HCT116 (cell line): Measurements from ENCODE around the gene LCAT. TPM values are rescaled to one million over a fixed set of nuclear protein-coding genes. Genes with fewer than 3 reads are reported as not detected.

Source experiments
- ATAC-seq: fragments of 200-7000 bp; cut with Tn5 transposase; 2 replicates; pipeline ENCODE4 v1.9.1; 2020; ENCODE audit warnings: mild to moderate bottlenecking, moderate library complexity
- BruUV-seq: library from RNA; stranded (reverse); fragments of 400-500 nt; replicated peaks from 2 replicates; lab custom pipeline; 2021; lab: Mats Ljungman, UMichigan
- CTCF ChIA-PET: fragments of 300-600 bp; sonication (Branson Sonifier 250); formaldehyde crosslinking; loops from one replicate; lab custom pipeline; 2021; ENCODE audit warnings: antibody characterized with exemption; lab: Charles Lee
- POLR2A ChIA-PET: fragments of 300-600, 350-600 bp; sonication (Branson Sonifier 250); formaldehyde crosslinking; loops from one replicate; lab custom pipeline; 2021; ENCODE audit warnings: antibody characterized with exemption; lab: Charles Lee
- RAD21 ChIA-PET, 2 experiments: fragments of 300-600 bp; sonication (Branson Sonifier 250); formaldehyde crosslinking; loops; one replicate each; lab custom pipeline; 2023; ENCODE audit warnings: low total read pairs in 2 of 2; ENCODE audit not compliant: uncharacterized antibody in 2 of 2, unreplicated experiment in 2 of 2, low non-redundant PET in 1 of 2; lab: Charles Lee
- DNase-seq: peaks from one replicate; pipeline ENCODE4 v3.0.0-alpha.2; 2010; ENCODE audit warnings: low read depth, low spot score
- H2AFZ ChIP-seq: fragments of 200-600 bp; shearing (Covaris generic), sonication (generic); 2 replicates; pipeline ENCODE4 v1.6.1; 2017; ENCODE audit warnings: low read depth, mixed run types, mixed read lengths, antibody characterized with exemption, low read length; ENCODE audit not compliant: poor library complexity, severe bottlenecking
- H3K27ac ChIP-seq: 2 replicates; pipeline ENCODE4 v1.5.1; 2012; ENCODE audit warnings: low read depth, low read length
- H3K27me3 ChIP-seq: fragments of 200-600 bp; sonication (generic); 2 replicates; pipeline ENCODE4 v1.6.1; 2016; ENCODE audit warnings: mixed run types, low read length, mixed read lengths; ENCODE audit not compliant: insufficient read depth
- H3K36me3 ChIP-seq, 2 experiments: fragments of 200-500 bp in 1 of 2; fragments of 200-600 bp in 1 of 2; sonication (Bioruptor generic) in 1 of 2; sonication (generic) in 1 of 2; 2 replicates each; pipeline versions ENCODE4 v1.5.1 to v1.6.1; 2014 to 2016; ENCODE audit warnings: low read length in 2 of 2, inconsistent platforms in 1 of 2, mixed read lengths in 1 of 2, mixed run types in 1 of 2; ENCODE audit not compliant: insufficient read depth in 2 of 2, control insufficient read depth in 1 of 2
- H3K4me1 ChIP-seq, 2 experiments: fragments of 200-600 bp in 1 of 2; sonication (generic) in 1 of 2; 2 replicates each; pipeline versions ENCODE4 v1.5.1 to v1.6.1; 2012 to 2017; ENCODE audit warnings: low read length in 2 of 2, inconsistent platforms in 1 of 2, mild to moderate bottlenecking in 1 of 2, mixed read lengths in 1 of 2, mixed run types in 1 of 2, moderate library complexity in 1 of 2; ENCODE audit not compliant: insufficient read depth in 2 of 2, control insufficient read depth in 1 of 2
- H3K4me2 ChIP-seq: fragments of 200-600 bp; sonication (generic); 2 replicates; pipeline ENCODE4 v1.6.1; 2017; ENCODE audit warnings: mixed run types, low read length, mixed read lengths
- H3K4me3 ChIP-seq, 2 experiments: fragments of 200-600 bp in 1 of 2; sonication (generic) in 1 of 2; replicated peaks in 1 of 2; 2 replicates each; pipeline ENCODE4 v1.5.1; 2011 to 2016; ENCODE audit warnings: low read length in 2 of 2, control low read depth in 1 of 2, low read depth in 1 of 2, mild to moderate bottlenecking in 1 of 2, mixed read lengths in 1 of 2, mixed run types in 1 of 2
- H3K79me2 ChIP-seq: fragments of 200-600 bp; sonication (generic); 2 replicates; pipeline ENCODE4 v1.6.1; 2017; ENCODE audit warnings: mild to moderate bottlenecking, mixed run types, low read length, moderate library complexity, mixed read lengths; ENCODE audit not compliant: insufficient read depth
- H3K9ac ChIP-seq: fragments of 200-600 bp; sonication (generic); 2 replicates; pipeline ENCODE4 v1.6.1; 2016; ENCODE audit warnings: low read length, mixed read lengths
- H3K9me2 ChIP-seq: fragments of 200-600 bp; sonication (generic), shearing (Covaris generic); 2 replicates; pipeline ENCODE4 v1.6.1; 2017; ENCODE audit warnings: mixed run types, mild to moderate bottlenecking, moderate library complexity; ENCODE audit not compliant: insufficient read depth
- H3K9me3 ChIP-seq, 2 experiments: fragments of 200-500 bp in 1 of 2; fragments of 200-600 bp in 1 of 2; sonication (Bioruptor generic) in 1 of 2; sonication (generic) in 1 of 2; 2 replicates each; pipeline ENCODE4 v1.6.1; 2014 to 2017; ENCODE audit warnings: low read length in 2 of 2, mixed read lengths in 2 of 2, inconsistent platforms in 1 of 2, low read depth in 1 of 2, mild to moderate bottlenecking in 1 of 2, mixed run types in 1 of 2, moderate library complexity in 1 of 2; ENCODE audit not compliant: control insufficient read depth in 1 of 2, insufficient read depth in 1 of 2
- H4K20me1 ChIP-seq: fragments of 200-600 bp; sonication (generic), shearing (Covaris generic); 2 replicates; pipeline ENCODE4 v1.6.1; 2017; ENCODE audit warnings: mixed run types, mild to moderate bottlenecking, moderate library complexity; ENCODE audit not compliant: insufficient read depth
- POLR2A ChIP-seq: IDR thresholded peaks from 2 replicates; pipeline ENCODE4 v1.7.0; 2011; ENCODE audit warnings: borderline replicate concordance; ENCODE audit not compliant: insufficient read depth, insufficient read length; ENCODE audit errors: extremely low read depth
- POLR2AphosphoS5 ChIP-seq: IDR thresholded peaks from 2 replicates; pipeline ENCODE4 v1.6.1; 2011; ENCODE audit warnings: mild to moderate bottlenecking, low read depth, low read length, moderate library complexity
- SIN3A ChIP-seq: IDR thresholded peaks from 2 replicates; pipeline ENCODE4 v1.6.1; 2012; ENCODE audit warnings: low read depth
- SRF ChIP-seq: IDR thresholded peaks from 2 replicates; pipeline ENCODE4 v1.6.1; 2012; ENCODE audit warnings: low read depth
- intact Hi-C: fragments of 100-400 bp; cut with micrococcal nuclease; formaldehyde crosslinking; loops from 2 replicates; pipeline ENCODE4 v1.10.0; 2022
- total RNA-seq: library from RNA; stranded (reverse); gene quantifications from one replicate; pipeline ENCODE4 v1.2.1, GENCODE V29; 2021; ENCODE audit not compliant: unreplicated experiment
- TF ChIP-seq, protein P1 (sequence below): IDR thresholded peaks from 2 replicates; pipeline ENCODE4 v1.6.1; 2012

LCAT gene
- total RNA-seq, 1 experiment from 2014 or later = 17.6 TPM

DNA sequence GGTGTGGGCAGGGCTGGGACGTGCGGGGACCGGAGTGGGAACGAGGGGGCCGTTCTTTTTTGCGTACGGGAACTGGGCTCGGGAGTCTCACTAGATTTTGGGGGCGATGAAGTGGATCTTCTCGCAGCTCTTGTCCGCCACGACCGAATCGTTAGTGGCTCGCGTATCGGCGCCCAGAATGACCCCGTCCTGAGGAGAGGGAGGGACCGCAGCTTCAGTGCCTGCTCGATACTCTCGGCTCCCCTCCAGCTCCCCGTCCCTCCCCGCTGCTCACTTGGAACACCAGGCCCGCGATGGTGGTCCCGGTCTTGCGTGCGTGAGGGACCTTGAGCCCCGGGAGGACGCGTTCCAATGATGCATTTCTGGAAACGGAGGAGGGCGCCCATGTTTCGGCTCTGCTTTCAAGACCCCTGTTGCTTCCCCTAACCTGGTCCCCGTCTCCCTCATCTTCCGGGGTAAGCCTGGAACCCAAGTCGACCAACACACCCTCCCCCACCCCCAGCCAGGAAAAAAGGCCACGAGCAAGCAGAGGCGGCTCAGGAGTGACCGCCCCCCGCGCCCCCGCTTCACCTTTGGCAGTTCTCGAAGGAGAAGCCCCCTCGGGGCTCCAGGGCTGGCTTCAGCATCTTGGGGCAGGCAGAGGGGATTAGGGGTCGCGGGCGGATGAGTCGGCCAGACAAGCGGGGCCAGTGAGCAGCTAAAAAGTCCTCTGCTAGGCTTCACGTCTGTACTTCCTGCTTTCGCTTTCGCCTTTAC is 7.6 kb downstream of the LCAT start, which contains the start of gene PSMB10:
Gene PSMB10, minus strand, starts transcription at position 727 of the 756 bp plus-strand sequence. Its CDS starts 101 bp downstream, at position 626.
- Histone ChIP-seq H3K79me2 (peaks cover 33% of the 10 kb centered on the region), H3K4me3 (peak within 1 kb of the TSS; percentile 70 to 82), H3K9ac (peak within 1 kb of the TSS; percentile 85), H2AFZ (no peak within 1 kb of the TSS), H4K20me1 (no peaks in the 10 kb centered on the region), H3K27ac (peak within 1 kb of the TSS; percentile 83), H3K36me3 (peaks cover 0 to 8% of the 10 kb centered on the region in 2 experiments; a peak in 1 of 4 replicates), H3K9me3 (no peaks in the 10 kb centered on the region), H3K4me1 (peaks cover 3 to 32% of the 10 kb centered on the region in 2 experiments; a peak in 3 of 4 replicates), H3K9me2 (no peaks in the 10 kb centered on the region), H3K4me2 (peak within 1 kb of the TSS; percentile 98), H3K27me3 (no peaks in the 10 kb centered on the region)
- ATAC-seq = peak; percentile 16
- POLR2A ChIA-PET = interaction anchor here (0.8 to 1.3 kb wide), 6 partner anchors 9 to 374 kb away, joined by 3 to 8 read pairs (median 4); partner anchors contain the start of genes CTCF, DDX28 and DUS2
- CTCF ChIA-PET = interaction anchor here (0.5 to 2.7 kb wide), 11 partner anchors 8 to 457 kb away, joined by 3 to 11 read pairs (median 3); partner anchors contain the start of genes ATP6V0D1 and LCAT
- RAD21 ChIA-PET = interaction anchor here in 1 of 2 experiments (1.0 kb wide), 1 partner anchor 148 kb away, joined by 3 read pairs; no protein-coding TSS in a partner anchor
- DNase-seq = no peak
- TF ChIP-seq POLR2AphosphoS5 (peak; percentile 37; the same call in 1 of the 2 replicates), SIN3A (no peak), SRF (no peak), POLR2A (no peak)
- TF ChIP-seq, protein P1, sequence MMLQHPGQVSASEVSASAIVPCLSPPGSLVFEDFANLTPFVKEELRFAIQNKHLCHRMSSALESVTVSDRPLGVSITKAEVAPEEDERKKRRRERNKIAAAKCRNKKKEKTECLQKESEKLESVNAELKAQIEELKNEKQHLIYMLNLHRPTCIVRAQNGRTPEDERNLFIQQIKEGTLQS = no peak
- TSS peak; percentile 82 for BruUV-seq
- intact Hi-C loops = loop anchor here (5.0 to 10.0 kb wide), 2 partner anchors 119 to 412 kb away; partner anchors contain the start of gene RIPOR1
